ENCODE results near the gene MRFAP1.

- TF ChIP-seq POLR2A (IDR thresholded peaks at IDR 0.05; ENCODE audit: low read depth), result no peak
- no peak for TF ChIP-seq CTCF (IDR thresholded peaks at IDR 0.05)
- no peak for TF ChIP-seq EP300 (IDR thresholded peaks at IDR 0.05)
- no peak for TF ChIP-seq POLR2AphosphoS5 (IDR thresholded peaks at IDR 0.05)
Measured at GRCh38 chr4:6625256-6625655, 15.2 kb upstream of the MRFAP1 start.
